K562 treated with DMSO at 1 percent for 4 hours (cell line): ENCODE data around the gene ADRA2A. TPM values are rescaled to one million over a fixed set of nuclear protein-coding genes. Genes with fewer than 3 reads are reported as not detected.

ENCODE experiments used
- total RNA-seq: library from RNA; unstranded; fragments of 300-600 nt; gene quantifications from 2 replicates; pipeline ENCODE4 v1.2.3, GENCODE V29; 2022; ENCODE audit not compliant: insufficient read depth

Gene ADRA2A
- not detected in 2 replicates for total RNA-seq

DNA sequence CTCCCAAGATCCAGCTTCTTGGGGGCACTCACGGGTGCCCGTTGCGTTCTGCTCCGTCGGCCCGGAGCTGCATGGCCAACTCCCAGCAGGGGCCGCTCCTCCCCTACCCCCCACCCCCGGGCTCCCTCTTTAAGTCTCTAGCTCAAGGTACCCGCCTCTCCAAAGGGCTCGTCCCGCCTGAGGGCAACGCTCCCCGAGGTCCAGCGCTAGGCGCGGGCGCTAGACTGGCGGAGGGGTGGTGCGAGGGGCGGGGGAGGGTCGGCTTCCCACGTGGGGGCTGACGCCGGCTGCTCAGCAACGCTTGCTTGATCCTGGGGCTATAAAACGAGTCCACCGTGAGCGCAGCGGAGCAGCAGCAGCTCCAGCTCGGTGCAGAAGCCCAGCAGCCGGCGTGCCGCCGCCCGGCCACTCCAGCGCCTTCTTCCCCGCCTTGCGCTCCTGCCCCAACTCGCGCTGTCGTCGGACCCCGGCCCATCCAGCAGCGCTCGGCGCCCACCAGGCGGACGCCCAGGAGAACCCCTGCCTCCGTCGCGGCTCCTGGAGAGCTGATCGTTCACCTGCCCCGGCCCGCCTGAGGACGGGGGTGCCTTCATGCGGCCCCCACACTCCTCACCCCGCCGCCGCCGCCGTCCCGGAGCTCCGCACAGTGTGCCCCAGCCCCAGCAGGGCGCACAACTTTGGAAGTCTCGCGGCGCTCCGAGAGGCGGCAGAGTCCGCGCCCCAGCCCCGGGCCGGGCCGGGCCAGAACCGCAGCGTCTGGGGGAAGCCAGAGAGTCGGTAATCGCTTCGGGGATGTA, at the start of gene ADRA2A:
TSS of gene ADRA2A (plus strand) at position 348 of the 797 bp plus-strand sequence. CDS start 968 bp downstream, outside the sequence.

Other genes starting within 250 kb of the ADRA2A start
- gene PDCD4, start 205.1 kb upstream of the ADRA2A start, total RNA-seq = 30.6 and 36.8 TPM in 2 replicates
- 8.5 and 14.0 TPM in 2 replicates for gene BBIP1, start 157.8 kb upstream of the ADRA2A start, total RNA-seq
- gene SHOC2, start 157.4 kb upstream of the ADRA2A start, total RNA-seq = 5.7 and 10.2 TPM in 2 replicates